Sigmoid colon (tissue), 7 donors: ENCODE data around the gene PAX2. TPM values are rescaled to one million over a fixed set of nuclear protein-coding genes. Genes with fewer than 3 reads are reported as not detected.

Source experiments
- DNase-seq: peaks from one replicate; pipeline ENCODE4 v3.0.0-alpha.2; 2019
- H3K27ac ChIP-seq, 4 donors: fragments of 200-600 bp; sonication (generic); one replicate each; pipeline ENCODE4 v1.5.1; 2016 to 2019; ENCODE audit warnings: mild to moderate bottlenecking in 1 of 4
- H3K27me3 ChIP-seq, 3 donors: fragments of 200-600 bp; sonication (generic); one replicate each; pipeline ENCODE4 v1.5.1; 2019; ENCODE audit warnings: mild to moderate bottlenecking in 1 of 3
- H3K36me3 ChIP-seq, 4 donors: fragments of 200-600 bp; sonication (generic); one replicate each; pipeline ENCODE4 v1.5.1; 2016 to 2019
- H3K4me1 ChIP-seq, 4 donors: fragments of 200-600 bp; sonication (generic); one replicate each; pipeline ENCODE4 v1.5.1; 2017 to 2019
- H3K4me3 ChIP-seq, 4 donors: fragments of 200-600 bp; sonication (generic); one replicate each; pipeline ENCODE4 v1.5.1; 2017 to 2019; ENCODE audit warnings: mild to moderate bottlenecking in 2 of 4, moderate library complexity in 1 of 4
- H3K9me3 ChIP-seq, 4 donors: fragments of 200-600 bp in 3 of 4; sonication (generic) in 3 of 4; one replicate each; pipeline versions ENCODE4 v1.5.1 to v1.6.1; 2013 to 2019
- CTCF ChIP-seq, 4 experiments: fragments of 450-650 bp in 3 of 4; fragments of 200-600 bp in 1 of 4; IDR thresholded peaks; one replicate each; pipeline ENCODE4 v1.5.1; 2016 to 2019; ENCODE audit warnings: antibody characterized with exemption in 4 of 4, mild to moderate bottlenecking in 3 of 4, moderate library complexity in 2 of 4
- EP300 ChIP-seq, 4 donors: sonication (generic); formaldehyde crosslinking; IDR thresholded peaks; one replicate each; pipeline ENCODE4 v1.6.1; 2017; ENCODE audit warnings: antibody characterized with exemption in 4 of 4
- POLR2A ChIP-seq, 2 donors: fragments of 450-650 bp; IDR thresholded peaks; one replicate each; pipeline ENCODE4 v1.6.1; 2016; ENCODE audit warnings: antibody characterized with exemption in 2 of 2, mild to moderate bottlenecking in 2 of 2, moderate library complexity in 2 of 2
- POLR2AphosphoS5 ChIP-seq, 4 donors: sonication (generic); formaldehyde crosslinking; IDR thresholded peaks; one replicate each; pipeline ENCODE4 v1.6.1; 2017; ENCODE audit warnings: antibody characterized with exemption in 4 of 4
- WGBS, 2 donors: extraction: QIAGEN DNeasy Blood & Tissue Kit; methylation state at CpG; one replicate each; pipeline ENCODE4 v1.1.7; 2013; 5-methylcytosine and 5-hydroxymethylcytosine counted together
- intact Hi-C: fragments of 100-400 bp; cut with DNase I; formaldehyde crosslinking; loops from one replicate; pipeline ENCODE4 v1.15.1; 2023
- polyA plus RNA-seq, 3 donors: library from polyadenylated mRNA; stranded (reverse); fragments of 200-250 nt; gene quantifications; one replicate each; pipeline ENCODE4 v1.2.3, GENCODE V29; 2013
- total RNA-seq, 4 donors: library from RNA; depleted of rRNA; stranded (reverse); fragments of >200 nt; gene quantifications; one replicate each; pipeline ENCODE4 v1.1.0, GENCODE V29; 2016
- donor health status: healthy with polysubstance abuse.
- donor health status: Bipolar disorder and iron deficiency.
- donor health status: healthy.

Gene PAX2
- total and polyA plus RNA-seq, 7 donors, result not detected

- H3K4me3 ChIP-seq, result no peak overlapping the region
- H3K4me1 ChIP-seq, result peaks cover 0 to 59% (median 49%) of the 10 kb centered on the region in 4 donors
- peak; percentile 38 for DNase-seq
- H3K27me3 ChIP-seq, result peaks cover 77 to 100% (median 98%) of the 10 kb centered on the region in 3 donors
- TF ChIP-seq EP300 (IDR thresholded peaks at IDR 0.05) (no peak), POLR2AphosphoS5 (IDR thresholded peaks at IDR 0.05) (no peak), CTCF (IDR thresholded peaks at IDR 0.05) (no peak), POLR2A (IDR thresholded peaks at IDR 0.05) (no peak)
- H3K36me3 ChIP-seq, result no peaks in the 10 kb centered on the region
- intact Hi-C loops, result loop anchor here (5.0 kb wide), 1 partner anchor 177 kb away; no protein-coding TSS in a partner anchor
- H3K27ac ChIP-seq, result no peak overlapping the region
- H3K9me3 ChIP-seq, result no peaks in the 10 kb centered on the region
- WGBS, 2 donors, result 1 to 4% methylated on average over 56 of the region's 56 CpGs
These were observed 5.6 kb upstream of the PAX2 start for GRCh38 chr10:100739517-100740368.

- intact Hi-C loops, result loop anchor here (5.0 kb wide), 1 partner anchor 178 kb away; no protein-coding TSS in a partner anchor
- no peak overlapping the region for H3K27ac ChIP-seq
- H3K9me3 ChIP-seq, result no peaks in the 10 kb centered on the region
- H3K4me1 ChIP-seq, result peaks cover 0 to 62% (median 52%) of the 10 kb centered on the region in 4 donors
- peaks cover 82 to 100% (median 98%) of the 10 kb centered on the region in 3 donors for H3K27me3 ChIP-seq
- H3K36me3 ChIP-seq, result no peaks in the 10 kb centered on the region
- DNase-seq, result peak; percentile 30
- 22 to 40% methylated on average over 16 of the region's 16 CpGs for WGBS, 2 donors
- TF ChIP-seq POLR2AphosphoS5 (IDR thresholded peaks at IDR 0.05) (no peak), CTCF (IDR thresholded peaks at IDR 0.05) (no peak), POLR2A (IDR thresholded peaks at IDR 0.05) (no peak), EP300 (IDR thresholded peaks at IDR 0.05) (no peak)
- H3K4me3 ChIP-seq, result no peak overlapping the region
These were observed 4.7 kb upstream of the PAX2 start for GRCh38 chr10:100740476-100741377.

- 8 to 22% methylated on average over 32 of the region's 32 CpGs for WGBS, 2 donors
- Histone ChIP-seq H3K9me3 (no peaks in the 10 kb centered on the region), H3K36me3 (no peaks in the 10 kb centered on the region), H3K27ac (no peak overlapping the region), H3K27me3 (peaks cover 90 to 100% (median 98%) of the 10 kb centered on the region in 3 donors), H3K4me1 (peaks cover 0 to 69% (median 60%) of the 10 kb centered on the region in 4 donors), H3K4me3 (no peak overlapping the region)
- TF ChIP-seq POLR2A (IDR thresholded peaks at IDR 0.05), result no peak
- intact Hi-C loops, result loop anchor here (5.0 kb wide), 1 partner anchor 179 kb away; no protein-coding TSS in a partner anchor
- DNase-seq, result no peak
These were observed 3.9 kb upstream of the PAX2 start for GRCh38 chr10:100741378-100742075.

- Histone ChIP-seq H3K4me3 (no peak overlapping the region), H3K27ac (no peak overlapping the region), H3K27me3 (peaks cover 91 to 100% (median 98%) of the 10 kb centered on the region in 3 donors), H3K36me3 (no peaks in the 10 kb centered on the region), H3K9me3 (no peaks in the 10 kb centered on the region), H3K4me1 (peaks cover 0 to 72% (median 57%) of the 10 kb centered on the region in 4 donors)
- TF ChIP-seq EP300 (IDR thresholded peaks at IDR 0.05) (no peak), POLR2A (IDR thresholded peaks at IDR 0.05) (no peak), POLR2AphosphoS5 (IDR thresholded peaks at IDR 0.05) (no peak), CTCF (IDR thresholded peaks at IDR 0.05) (no peak)
- 9 to 17% methylated on average over 37 of the region's 37 CpGs for WGBS, 2 donors
- intact Hi-C loops, result loop anchor here (5.0 kb wide), 1 partner anchor 180 kb away; no protein-coding TSS in a partner anchor
- peak; percentile 52 for DNase-seq
These were observed 3.2 kb upstream of the PAX2 start for GRCh38 chr10:100742076-100742771.
